Smooth muscle cell (in vitro differentiated cells): ENCODE measurements around the gene CFAP298. TPM values are rescaled to one million over a fixed set of nuclear protein-coding genes. Genes with fewer than 3 reads are reported as not detected.
"Not testable (repeated sequence)": the region's sequence is repeated elsewhere in the genome, so short reads cannot be mapped to it uniquely, and the experiment has no call there.

Experiments used
- DNase-seq: peaks from one replicate; lab custom pipeline; 2025; ENCODE audit not compliant: unreplicated experiment; lab: John Stamatoyannopoulos, UW
- H2AFZ ChIP-seq: fragments of 200-600 bp; sonication (generic); 2 replicates; pipeline ENCODE4 v1.6.0; 2016; ENCODE audit warnings: antibody characterized with exemption, low read depth, mild to moderate bottlenecking
- H3F3A ChIP-seq: fragments of 200-600 bp; sonication (generic); 2 replicates; pipeline ENCODE4 v1.6.0; 2017; ENCODE audit warnings: antibody characterized with exemption, low read depth
- H3K27ac ChIP-seq: fragments of 200-600 bp; sonication (generic); 2 replicates; pipeline ENCODE4 v1.5.1; 2016; ENCODE audit warnings: low read depth, mild to moderate bottlenecking
- H3K27me3 ChIP-seq: fragments of 200-600 bp; sonication (generic); 2 replicates; pipeline ENCODE4 v1.6.1; 2016; ENCODE audit warnings: low read depth, mild to moderate bottlenecking
- H3K36me3 ChIP-seq: fragments of 200-600 bp; sonication (generic); 2 replicates; pipeline ENCODE4 v1.5.1; 2016; ENCODE audit warnings: low read depth
- H3K4me1 ChIP-seq: fragments of 200-600 bp; sonication (generic); 2 replicates; pipeline ENCODE4 v1.5.1; 2016; ENCODE audit warnings: low read depth
- H3K4me2 ChIP-seq: fragments of 200-600 bp; sonication (generic); 2 replicates; pipeline ENCODE4 v1.6.0; 2016; ENCODE audit warnings: mild to moderate bottlenecking
- H3K4me3 ChIP-seq: fragments of 200-600 bp; sonication (generic); 2 replicates; pipeline ENCODE4 v1.5.1; 2016; ENCODE audit warnings: mild to moderate bottlenecking
- H3K79me2 ChIP-seq: fragments of 200-600 bp; sonication (generic); 2 replicates; pipeline ENCODE4 v1.6.0; 2016; ENCODE audit warnings: low read depth, mild to moderate bottlenecking
- H3K9ac ChIP-seq: fragments of 200-600 bp; sonication (generic); 2 replicates; pipeline ENCODE4 v1.6.0; 2016; ENCODE audit warnings: low read depth
- H3K9me3 ChIP-seq: fragments of 200-600 bp; sonication (generic); replicated peaks from 2 replicates; pipeline ENCODE4 v1.5.1; 2016; ENCODE audit warnings: low read depth
- H4K20me1 ChIP-seq: fragments of 200-600 bp; sonication (generic); 2 replicates; pipeline ENCODE4 v1.6.0; 2016; ENCODE audit warnings: low read depth
- WGBS: methylation state at CpG from one replicate; pipeline ENCODE4 v1.1.7; 2016; ENCODE audit warnings: low lambda C conversion rate; 5-methylcytosine and 5-hydroxymethylcytosine counted together
- polyA plus RNA-seq: library from polyadenylated mRNA; unstranded; fragments of >200 nt; fragmentation: Nextera tagmentation; extraction: Ambion mirVana; gene quantifications from 2 replicates; pipeline ENCODE4 v1.2.1, GENCODE V29; 2016
- total RNA-seq: library from RNA; depleted of rRNA; stranded (reverse); fragments of >200 nt; gene quantifications from 2 replicates; pipeline ENCODE4 v1.2.3, GENCODE V29; 2014
- TF ChIP-seq, protein P1 (sequence below): fragments of 200-600 bp; sonication (generic); IDR thresholded peaks from 2 replicates; pipeline ENCODE4 v1.5.1; 2017; ENCODE audit warnings: borderline replicate concordance, mild to moderate bottlenecking, antibody characterized with exemption; ENCODE audit not compliant: insufficient read depth, poor library complexity, severe bottlenecking

Gene CFAP298
- total and polyA plus RNA-seq, 2 experiments from 2014 or later, result 26.8 to 41.9 TPM

DNA sequence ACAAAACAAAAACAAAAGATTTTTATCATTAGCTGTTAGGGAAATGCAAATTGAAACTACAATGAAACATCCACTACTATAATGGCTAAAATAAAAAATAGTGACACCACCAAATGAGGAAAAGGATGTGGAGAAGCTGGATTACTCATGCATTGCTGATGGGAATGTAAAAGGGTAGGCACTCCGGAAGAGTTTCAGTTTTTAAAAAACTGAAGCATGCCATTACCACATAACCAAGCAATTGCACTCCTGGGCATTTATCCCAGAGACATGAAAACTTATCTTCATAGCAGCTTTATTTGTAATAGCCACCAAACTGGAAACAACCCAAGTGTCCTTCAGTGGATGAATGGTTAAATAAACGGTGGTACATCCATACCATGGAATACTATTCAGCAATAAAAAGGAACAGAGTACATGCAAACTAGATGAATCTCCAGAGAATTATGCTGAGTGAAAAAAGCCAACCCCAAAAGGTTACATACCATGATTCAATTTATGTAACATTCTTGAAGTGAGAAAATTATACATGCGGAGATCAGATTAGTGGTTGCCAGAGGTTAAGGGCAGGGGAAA lies 14.5 kb upstream of the CFAP298 start:
- TF ChIP-seq, protein P1, sequence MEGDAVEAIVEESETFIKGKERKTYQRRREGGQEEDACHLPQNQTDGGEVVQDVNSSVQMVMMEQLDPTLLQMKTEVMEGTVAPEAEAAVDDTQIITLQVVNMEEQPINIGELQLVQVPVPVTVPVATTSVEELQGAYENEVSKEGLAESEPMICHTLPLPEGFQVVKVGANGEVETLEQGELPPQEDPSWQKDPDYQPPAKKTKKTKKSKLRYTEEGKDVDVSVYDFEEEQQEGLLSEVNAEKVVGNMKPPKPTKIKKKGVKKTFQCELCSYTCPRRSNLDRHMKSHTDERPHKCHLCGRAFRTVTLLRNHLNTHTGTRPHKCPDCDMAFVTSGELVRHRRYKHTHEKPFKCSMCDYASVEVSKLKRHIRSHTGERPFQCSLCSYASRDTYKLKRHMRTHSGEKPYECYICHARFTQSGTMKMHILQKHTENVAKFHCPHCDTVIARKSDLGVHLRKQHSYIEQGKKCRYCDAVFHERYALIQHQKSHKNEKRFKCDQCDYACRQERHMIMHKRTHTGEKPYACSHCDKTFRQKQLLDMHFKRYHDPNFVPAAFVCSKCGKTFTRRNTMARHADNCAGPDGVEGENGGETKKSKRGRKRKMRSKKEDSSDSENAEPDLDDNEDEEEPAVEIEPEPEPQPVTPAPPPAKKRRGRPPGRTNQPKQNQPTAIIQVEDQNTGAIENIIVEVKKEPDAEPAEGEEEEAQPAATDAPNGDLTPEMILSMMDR, result no peak
- 93% methylated on average over 3 of the region's 3 CpGs for WGBS
- Histone ChIP-seq H3K4me1 (no peaks in the 10 kb centered on the region), H3K36me3 (no peaks in the 10 kb centered on the region), H3K4me2 (no peak overlapping the region), H3K27me3 (peaks cover 2% of the 10 kb centered on the region), H3K9me3 (no peaks in the 10 kb centered on the region), H3K27ac (no peak overlapping the region), H3K4me3 (no peak overlapping the region), H3K79me2 (no peaks in the 10 kb centered on the region), H3K9ac (no peak overlapping the region), H4K20me1 (no peaks in the 10 kb centered on the region), H3F3A (no peaks in the 10 kb centered on the region), H2AFZ (no peak overlapping the region)
- no peak for DNase-seq

DNA sequence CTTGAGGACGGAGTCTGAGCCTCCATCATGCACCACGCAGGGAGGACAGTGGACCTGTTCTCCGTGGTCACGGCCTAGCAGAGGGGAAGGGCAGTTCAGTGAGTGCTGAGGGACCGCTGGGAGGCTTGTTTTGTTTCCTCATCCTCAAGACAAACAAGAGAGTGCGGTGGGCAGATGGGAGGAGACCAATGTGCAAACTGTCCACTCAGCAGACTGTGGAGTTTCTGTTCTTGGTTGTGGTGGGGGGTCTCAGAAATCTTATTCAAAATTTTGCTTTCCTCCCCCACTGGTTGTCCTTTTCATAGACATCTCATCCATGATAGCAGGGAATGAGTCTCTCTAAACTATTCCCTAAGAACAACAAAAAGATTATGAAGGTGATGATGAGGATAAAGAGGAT lies 6.0 kb upstream of the CFAP298 start:
- WGBS, result 87% methylated on average over 6 of the region's 6 CpGs
- not testable (repeated sequence) for H3K9me3 ChIP-seq, H3K4me3 ChIP-seq, H3K4me1 ChIP-seq, H3K9ac ChIP-seq, H3K4me2 ChIP-seq, DNase-seq, H3K27ac ChIP-seq, H4K20me1 ChIP-seq, H3F3A ChIP-seq, H2AFZ ChIP-seq, H3K36me3 ChIP-seq, H3K79me2 ChIP-seq
- H3K27me3 ChIP-seq, result peaks cover 25% of the 10 kb centered on the region

DNA sequence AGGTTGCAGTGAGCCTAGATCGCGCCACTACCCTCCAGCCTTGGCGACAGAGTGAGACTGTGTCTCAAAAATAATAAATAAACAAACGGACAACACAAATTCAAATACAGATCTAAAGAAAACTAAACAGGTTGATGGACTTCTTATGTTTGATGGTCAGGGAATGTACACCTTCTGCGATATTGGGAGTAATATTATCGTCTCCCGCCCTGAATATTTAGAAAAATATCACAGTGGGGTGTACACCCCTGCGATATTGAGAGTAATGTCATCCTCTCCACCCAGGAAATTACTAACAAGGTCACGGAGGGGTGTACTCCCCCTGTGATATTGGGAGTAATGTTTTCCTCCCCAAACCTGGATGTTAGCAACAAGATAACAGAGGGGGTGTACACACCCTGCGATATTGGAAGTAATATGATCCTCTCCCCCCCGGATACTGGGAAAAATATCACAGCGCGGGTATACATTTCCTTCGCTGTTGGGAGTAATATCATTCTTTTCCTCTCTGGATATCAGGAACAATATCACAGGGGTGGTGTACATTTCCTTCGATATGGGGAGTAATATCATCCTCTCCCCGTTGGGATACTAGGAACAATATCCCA lies 1.4 kb upstream of the CFAP298 start:
- Histone ChIP-seq H3K9me3 (no peaks in the 10 kb centered on the region), H3K27ac (peak overlapping the region; percentile 96), H3K27me3 (peaks cover 4% of the 10 kb centered on the region), H3K36me3 (no peaks in the 10 kb centered on the region), H3K4me2 (peak overlapping the region; percentile 98), H3K9ac (peak overlapping the region; percentile 94), H3F3A (no peaks in the 10 kb centered on the region), H3K4me1 (peaks cover 6% of the 10 kb centered on the region), H3K4me3 (peak overlapping the region; percentile 95), H3K79me2 (peaks cover 11% of the 10 kb centered on the region), H4K20me1 (no peaks in the 10 kb centered on the region), H2AFZ (peak overlapping the region; percentile 87)
- no peak for DNase-seq
- TF ChIP-seq, protein P1, result no peak
- 88% methylated on average over 16 of the region's 16 CpGs for WGBS

DNA sequence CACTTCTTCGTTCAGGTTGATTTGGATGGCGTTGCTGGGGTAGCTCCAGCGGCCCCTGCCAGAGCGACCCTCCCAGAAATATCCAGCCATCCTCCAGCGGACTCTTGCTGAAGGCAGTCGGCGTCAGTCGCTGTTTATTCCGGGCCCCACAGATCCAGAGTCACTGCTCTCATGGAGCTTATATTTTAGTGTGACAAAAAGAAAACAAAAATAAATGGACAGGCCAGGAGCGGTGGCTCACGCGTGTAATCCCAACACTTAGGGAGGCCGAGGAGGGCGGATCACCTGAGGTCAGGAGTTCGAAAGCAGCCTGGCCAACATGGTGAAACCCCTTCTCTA lies 791 bp upstream of the CFAP298 start:
- Histone ChIP-seq H3K4me3 (peak overlapping the region; percentile 95), H3K27me3 (peaks cover 4% of the 10 kb centered on the region), H3K79me2 (peaks cover 11% of the 10 kb centered on the region), H2AFZ (peak overlapping the region; percentile 87), H3K4me1 (peaks cover 6% of the 10 kb centered on the region), H3F3A (no peaks in the 10 kb centered on the region), H3K4me2 (peak overlapping the region; percentile 98), H3K9ac (peak overlapping the region; percentile 94), H3K36me3 (no peaks in the 10 kb centered on the region), H4K20me1 (no peaks in the 10 kb centered on the region), H3K9me3 (no peaks in the 10 kb centered on the region), H3K27ac (peak overlapping the region; percentile 96)
- TF ChIP-seq, protein P1, result no peak
- no peak for DNase-seq
- WGBS, result 9% methylated on average over 15 of the region's 15 CpGs
